Measurements from ENCODE around the gene HOXD11.

The HOXD11 gene

GRCh38 chr2:176071330-176072291, 35.5 kb upstream of the HOXD11 start:
- TF ChIP-seq, protein P1, sequence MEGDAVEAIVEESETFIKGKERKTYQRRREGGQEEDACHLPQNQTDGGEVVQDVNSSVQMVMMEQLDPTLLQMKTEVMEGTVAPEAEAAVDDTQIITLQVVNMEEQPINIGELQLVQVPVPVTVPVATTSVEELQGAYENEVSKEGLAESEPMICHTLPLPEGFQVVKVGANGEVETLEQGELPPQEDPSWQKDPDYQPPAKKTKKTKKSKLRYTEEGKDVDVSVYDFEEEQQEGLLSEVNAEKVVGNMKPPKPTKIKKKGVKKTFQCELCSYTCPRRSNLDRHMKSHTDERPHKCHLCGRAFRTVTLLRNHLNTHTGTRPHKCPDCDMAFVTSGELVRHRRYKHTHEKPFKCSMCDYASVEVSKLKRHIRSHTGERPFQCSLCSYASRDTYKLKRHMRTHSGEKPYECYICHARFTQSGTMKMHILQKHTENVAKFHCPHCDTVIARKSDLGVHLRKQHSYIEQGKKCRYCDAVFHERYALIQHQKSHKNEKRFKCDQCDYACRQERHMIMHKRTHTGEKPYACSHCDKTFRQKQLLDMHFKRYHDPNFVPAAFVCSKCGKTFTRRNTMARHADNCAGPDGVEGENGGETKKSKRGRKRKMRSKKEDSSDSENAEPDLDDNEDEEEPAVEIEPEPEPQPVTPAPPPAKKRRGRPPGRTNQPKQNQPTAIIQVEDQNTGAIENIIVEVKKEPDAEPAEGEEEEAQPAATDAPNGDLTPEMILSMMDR (IDR thresholded peaks at IDR 0.05; ENCODE audit: control extremely low read depth, extremely low read depth, low read depth, missing control alignments), result no peak
- ChIA-PET POLR2A (no interaction called here), CTCF (interaction anchor here (0.7 to 1.0 kb wide), 2 partner anchors 9 to 16 kb away, joined by 3 to 4 read pairs; no protein-coding TSS in a partner anchor)
- DNase-seq (ENCODE audit: extremely low spot score), result no peak

DNA sequence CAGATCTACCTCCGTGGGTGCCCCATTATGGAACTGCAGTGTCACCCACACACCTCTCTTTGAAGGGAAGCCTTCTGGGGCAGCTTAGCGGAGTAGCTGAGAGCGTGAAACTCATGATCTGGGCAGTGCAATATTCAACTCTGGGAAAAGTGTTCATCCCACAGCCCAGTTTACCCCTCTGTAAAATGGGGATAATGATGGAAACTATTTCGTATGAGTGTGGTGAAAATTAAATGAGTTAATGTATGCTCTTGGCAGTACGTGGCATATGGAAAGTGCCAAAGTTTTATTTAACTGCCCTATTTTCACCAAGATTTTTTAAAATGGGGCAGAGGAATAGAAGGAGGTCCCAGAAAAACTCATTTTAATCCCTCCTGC, 34.8 kb upstream of the HOXD11 start:
- CTCF ChIA-PET, result no interaction called here
- POLR2A ChIA-PET, result no interaction called here
- TF ChIP-seq, protein P1 (IDR thresholded peaks at IDR 0.05; ENCODE audit: control extremely low read depth, extremely low read depth, low read depth, missing control alignments), result no peak
- DNase-seq (ENCODE audit: extremely low spot score), result no peak

- TF ChIP-seq, protein P1 (IDR thresholded peaks at IDR 0.05; ENCODE audit: control extremely low read depth, extremely low read depth, low read depth, missing control alignments), result no peak
- CTCF ChIA-PET, result interaction anchor here (0.8 to 1.2 kb wide), 2 partner anchors 12 to 15 kb away, joined by 3 to 4 read pairs; no protein-coding TSS in a partner anchor
- no peak for DNase-seq (ENCODE audit: extremely low spot score)
- POLR2A ChIA-PET, result no interaction called here
Measured at GRCh38 chr2:176072951-176073904, 33.9 kb upstream of the HOXD11 start.

- POLR2A ChIA-PET, result no interaction called here
- TF ChIP-seq, protein P1 (IDR thresholded peaks at IDR 0.05; ENCODE audit: control extremely low read depth, extremely low read depth, low read depth, missing control alignments), result no peak
- CTCF ChIA-PET, result interaction anchor here (1.0 kb wide), 1 partner anchor 15 kb away, joined by 3 read pairs; no protein-coding TSS in a partner anchor
- DNase-seq (ENCODE audit: extremely low spot score), result no peak
Measured at GRCh38 chr2:176074919-176075425, 32.1 kb upstream of the HOXD11 start.

- CTCF ChIA-PET, result no interaction called here
- POLR2A ChIA-PET, result no interaction called here
- no peak for DNase-seq (ENCODE audit: extremely low spot score)
- TF ChIP-seq, protein P1 (IDR thresholded peaks at IDR 0.05; ENCODE audit: control extremely low read depth, extremely low read depth, low read depth, missing control alignments), result no peak
Measured at GRCh38 chr2:176075481-176075880, 31.6 kb upstream of the HOXD11 start.

GRCh38 chr2:176076063-176076462, 31.0 kb upstream of the HOXD11 start:
- ChIA-PET POLR2A (no interaction called here), CTCF (interaction anchor here (1.7 kb wide), 1 partner anchor 51 kb away, joined by 7 read pairs; no protein-coding TSS in a partner anchor)
- DNase-seq (ENCODE audit: extremely low spot score), result no peak
- TF ChIP-seq, protein P1 (IDR thresholded peaks at IDR 0.05; ENCODE audit: control extremely low read depth, extremely low read depth, low read depth, missing control alignments), result no peak

Measured in GM10248 (cell line).